HG03280 (cell line): ENCODE data around the gene FEN1.

Experiments
- ATAC-seq: cut with Tn5 transposase; IDR thresholded peaks from one replicate; pipeline ENCODE4 v1.9.1; 2021; ENCODE audit warnings: mild to moderate bottlenecking, moderate library complexity; ENCODE audit not compliant: unreplicated experiment

Gene FEN1

GRCh38 chr11:61756452-61757212 is 36.1 kb upstream of the FEN1 start:
- ATAC-seq = no peak

- ATAC-seq = no peak
These were observed 35.4 kb upstream of the FEN1 start for GRCh38 chr11:61757213-61757862.

DNA sequence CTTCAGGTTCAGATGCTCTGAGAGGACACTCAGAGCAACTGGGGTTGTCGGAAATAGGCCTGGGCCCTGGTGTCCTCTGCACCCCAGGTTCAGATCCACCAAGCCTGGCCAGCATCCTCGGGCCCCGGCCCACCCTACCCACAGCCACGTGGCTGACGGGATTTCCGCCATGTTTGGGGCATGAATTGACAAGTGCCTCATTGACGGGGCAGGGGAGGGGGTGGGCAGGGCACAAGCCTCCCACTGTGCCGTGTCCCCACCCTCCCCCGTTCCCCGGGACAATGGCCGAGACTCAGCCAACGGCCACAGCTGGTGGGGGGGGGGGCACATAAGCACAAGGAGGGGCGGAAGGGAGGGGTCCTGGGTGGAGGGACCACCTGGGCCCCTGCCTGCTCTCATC is 31.8 kb upstream of the FEN1 start:
- ATAC-seq = no peak

DNA sequence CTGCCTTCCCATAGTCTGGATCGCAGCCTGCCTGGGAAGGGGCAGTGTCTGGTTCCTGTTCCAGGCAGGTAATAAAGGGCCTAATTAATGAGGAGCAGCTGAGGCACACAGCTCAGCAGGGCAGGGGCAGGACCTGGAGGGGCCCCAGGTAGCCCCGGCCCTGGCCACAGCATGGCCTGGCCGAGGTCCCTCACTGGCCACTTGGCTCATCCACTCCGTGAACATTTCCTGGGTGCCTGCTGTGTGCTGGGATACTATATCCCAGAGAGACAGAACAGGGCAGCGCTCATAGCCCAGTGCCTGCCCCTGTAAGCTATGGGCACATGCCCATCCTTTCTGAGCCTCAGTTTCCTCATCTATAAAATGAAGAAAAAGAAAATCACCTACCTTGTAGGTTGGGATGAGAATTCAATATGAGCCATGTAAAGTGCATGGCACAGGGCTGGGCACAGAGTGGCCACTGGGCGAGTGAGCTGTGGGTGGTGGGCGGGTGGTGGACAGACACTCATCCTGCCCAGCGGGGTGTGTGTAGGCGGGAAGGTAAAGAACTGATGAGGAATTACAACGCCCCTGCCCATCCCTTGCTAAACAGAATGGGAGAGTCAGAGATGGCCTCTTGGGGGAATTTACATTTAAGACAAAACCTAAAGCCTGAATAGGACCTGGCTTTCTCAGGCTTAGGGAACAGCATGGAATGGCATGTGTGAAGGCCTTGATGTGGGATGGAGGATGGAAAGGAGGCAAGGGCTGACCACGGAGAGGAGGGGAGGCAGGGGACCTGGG is 31.1 kb upstream of the FEN1 start:
- no peak for ATAC-seq

- no peak for ATAC-seq
These were observed 30.5 kb upstream of the FEN1 start for GRCh38 chr11:61762223-61762615.

DNA sequence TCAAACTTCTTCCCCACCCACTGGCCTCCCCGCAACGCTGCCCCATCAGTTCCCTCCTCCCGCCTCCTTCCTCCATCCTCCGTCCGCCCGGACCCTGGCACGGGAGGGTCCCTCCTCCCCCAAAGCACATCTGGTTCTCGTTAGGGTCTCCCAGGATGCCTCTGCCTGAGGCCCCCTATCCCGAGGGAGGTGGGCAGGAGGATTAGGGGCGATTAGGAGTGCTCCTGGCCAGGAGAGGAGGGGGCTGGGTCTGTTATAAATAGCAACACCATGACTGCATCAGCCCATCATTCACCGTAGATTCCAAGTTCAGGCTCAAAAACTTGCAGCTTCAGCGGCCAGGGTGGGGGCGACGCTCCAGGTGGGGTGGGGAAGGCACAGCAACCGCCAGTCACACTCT is 29.9 kb upstream of the FEN1 start:
- ATAC-seq = no peak

DNA sequence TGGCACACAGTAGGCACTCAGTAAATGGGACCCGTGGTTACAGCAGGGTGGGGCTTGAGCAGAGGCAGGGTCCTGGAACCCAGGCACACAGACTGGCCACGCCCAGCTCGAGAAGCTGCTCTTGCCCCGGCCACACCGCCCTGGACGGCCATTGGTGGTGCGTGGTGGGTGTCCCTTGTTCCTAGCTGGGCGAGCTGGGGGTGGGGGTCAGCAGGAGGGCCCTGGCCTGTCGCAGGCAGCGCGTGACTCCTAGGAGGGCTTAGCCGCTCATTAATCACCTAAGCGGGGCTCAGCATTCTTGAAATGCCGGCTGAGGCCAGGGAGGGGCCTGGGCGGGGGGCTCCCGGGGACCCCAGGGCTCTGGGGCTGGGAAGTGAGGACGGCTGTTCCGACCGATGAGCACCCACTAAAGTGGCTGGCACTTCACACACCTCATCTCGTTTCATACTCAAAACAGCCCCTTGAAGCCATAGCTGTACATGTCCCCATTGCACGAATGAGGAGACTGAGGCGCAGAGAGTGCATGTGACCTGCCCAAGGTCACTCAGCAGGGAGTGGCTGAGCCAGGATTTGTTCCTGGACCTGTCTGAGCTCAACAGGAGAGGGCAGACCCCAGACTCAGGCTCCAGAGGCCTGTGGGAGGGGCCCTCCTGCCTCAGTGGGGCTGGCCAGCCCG is 28.6 kb upstream of the FEN1 start:
- no peak for ATAC-seq

GRCh38 chr11:61764606-61765260 is 28.0 kb upstream of the FEN1 start:
- ATAC-seq = no peak

DNA sequence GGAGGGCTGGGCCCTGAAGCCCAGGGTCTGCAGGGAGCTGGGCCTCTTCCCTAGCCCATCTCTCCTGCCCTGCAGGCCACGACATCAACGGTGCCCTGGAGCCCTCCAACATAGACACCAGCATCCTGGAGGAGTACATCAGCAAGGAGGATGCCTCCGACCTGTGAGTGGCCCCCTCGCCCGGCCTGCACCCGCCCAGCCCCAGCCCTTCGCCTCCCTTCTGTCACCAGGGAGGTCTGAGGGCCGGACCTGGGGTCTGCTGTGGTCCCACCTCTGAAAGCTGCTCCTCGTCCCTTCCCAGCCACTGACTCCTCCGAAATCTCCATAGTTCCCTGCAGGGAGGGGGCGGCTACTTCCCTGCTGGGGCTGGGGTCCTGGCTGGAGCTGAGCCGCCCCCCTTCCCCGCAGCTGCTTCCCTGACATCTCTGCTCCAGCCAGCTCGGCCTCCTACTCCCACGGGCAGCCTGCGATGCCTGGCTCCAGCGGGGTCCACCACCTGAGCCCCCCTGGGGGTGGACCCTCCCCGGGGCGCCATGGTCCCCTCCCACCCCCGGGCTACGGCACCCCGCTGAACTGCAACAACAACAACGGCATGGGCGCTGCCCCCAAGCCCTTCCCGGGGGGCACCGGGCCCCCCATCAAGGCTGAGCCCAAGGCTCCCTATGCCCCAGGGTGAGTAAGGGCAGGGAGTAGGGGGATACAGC is 27.0 kb upstream of the FEN1 start:
- no peak for ATAC-seq

DNA sequence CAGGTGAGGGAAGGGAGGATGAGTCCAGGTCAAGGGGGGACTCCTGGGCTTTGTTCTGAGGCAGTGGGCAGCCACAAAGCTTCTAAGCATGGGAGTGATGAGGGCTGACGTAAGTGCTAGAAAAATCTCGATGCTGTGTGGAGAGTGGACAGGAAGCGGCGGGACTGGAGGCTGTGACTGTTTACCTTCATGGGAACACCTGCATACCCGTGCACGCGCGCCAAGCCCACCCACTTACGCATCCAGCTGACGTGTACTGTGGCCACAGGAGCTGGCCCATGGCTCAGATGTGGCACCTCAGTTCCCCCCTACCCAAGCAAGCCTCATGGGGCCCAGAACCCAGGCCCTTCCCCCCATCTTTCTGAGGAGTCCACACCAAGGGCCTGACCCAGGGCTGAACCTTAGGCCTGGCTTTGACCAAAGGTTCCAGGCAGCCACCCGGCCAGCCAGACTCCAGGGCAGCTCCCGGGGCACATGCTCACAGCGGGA is 26.3 kb upstream of the FEN1 start:
- ATAC-seq = no peak

GRCh38 chr11:61768376-61769076 is 24.2 kb upstream of the FEN1 start:
- ATAC-seq = no peak

DNA sequence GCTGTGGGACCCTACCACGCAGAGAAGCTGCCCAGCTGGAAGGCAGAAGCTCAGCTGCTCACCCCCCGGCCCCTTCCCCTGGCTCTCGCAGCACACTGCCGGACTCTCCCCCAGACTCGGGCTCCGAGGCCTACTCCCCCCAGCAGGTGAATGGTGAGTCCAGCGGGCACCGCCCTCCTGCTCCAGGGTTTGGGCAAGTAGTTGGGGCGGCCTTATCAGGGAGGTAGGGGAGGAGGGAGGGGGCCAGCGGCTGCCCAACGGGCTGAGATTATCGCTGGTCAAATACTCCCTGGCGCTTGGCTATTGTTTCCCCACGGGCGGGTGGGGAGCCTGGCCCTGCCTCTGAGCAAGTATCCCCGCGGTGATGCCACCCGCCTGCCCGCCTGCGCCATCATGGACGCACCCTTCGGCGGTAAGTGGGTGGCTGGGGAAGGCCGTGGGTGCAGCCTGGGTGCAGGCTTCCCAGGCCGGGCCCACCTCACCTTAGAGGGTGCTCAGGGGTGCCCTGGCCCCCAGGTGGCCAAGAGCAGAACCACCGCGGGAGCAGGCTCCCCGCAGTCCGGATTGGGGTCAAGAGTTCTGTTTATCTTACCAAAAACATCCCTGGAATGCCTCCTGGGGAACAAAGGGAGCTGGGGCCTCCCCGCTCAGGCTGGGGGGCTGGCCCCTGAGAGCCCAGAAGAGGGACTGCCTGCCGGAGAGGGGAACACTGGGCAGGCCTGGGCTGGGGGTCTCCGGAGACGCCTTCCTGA is 23.4 kb upstream of the FEN1 start:
- ATAC-seq = no peak

- ATAC-seq = no peak
These were observed 22.6 kb upstream of the FEN1 start for GRCh38 chr11:61769946-61770683.

DNA sequence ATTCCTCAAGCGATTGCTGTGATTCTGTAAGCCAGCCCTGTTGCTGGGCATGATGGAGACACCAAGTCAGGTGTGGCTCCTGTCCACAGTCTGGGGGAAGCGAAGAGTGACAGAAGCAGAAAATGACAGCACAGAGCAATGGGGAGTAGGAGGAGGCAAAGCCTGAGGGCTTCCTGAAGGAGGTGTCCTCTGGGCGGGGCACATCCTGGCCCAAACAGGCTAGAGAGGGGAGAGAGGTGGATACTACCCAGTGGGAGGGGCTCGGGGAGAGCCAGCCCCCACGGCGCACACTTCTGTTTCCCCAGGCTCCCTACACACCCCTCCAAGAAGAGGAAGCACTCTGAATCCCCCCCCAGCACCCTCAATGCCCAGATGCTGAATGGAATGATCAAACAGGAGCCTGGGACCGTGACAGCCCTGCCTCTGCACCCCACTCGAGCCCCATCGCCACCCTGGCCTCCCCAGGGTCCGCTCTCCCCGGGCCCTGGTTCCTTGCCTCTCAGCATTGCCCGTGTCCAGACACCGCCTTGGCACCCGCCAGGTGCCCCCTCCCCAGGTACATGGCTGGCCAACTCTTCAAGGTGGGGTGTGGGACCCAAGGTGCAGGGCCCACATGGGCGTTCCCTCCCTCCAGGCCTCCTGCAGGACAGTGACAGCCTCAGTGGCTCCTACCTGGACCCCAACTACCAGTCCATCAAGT is 21.4 kb upstream of the FEN1 start:
- no peak for ATAC-seq

- no peak for ATAC-seq
These were observed 20.7 kb upstream of the FEN1 start for GRCh38 chr11:61771985-61772455.

DNA sequence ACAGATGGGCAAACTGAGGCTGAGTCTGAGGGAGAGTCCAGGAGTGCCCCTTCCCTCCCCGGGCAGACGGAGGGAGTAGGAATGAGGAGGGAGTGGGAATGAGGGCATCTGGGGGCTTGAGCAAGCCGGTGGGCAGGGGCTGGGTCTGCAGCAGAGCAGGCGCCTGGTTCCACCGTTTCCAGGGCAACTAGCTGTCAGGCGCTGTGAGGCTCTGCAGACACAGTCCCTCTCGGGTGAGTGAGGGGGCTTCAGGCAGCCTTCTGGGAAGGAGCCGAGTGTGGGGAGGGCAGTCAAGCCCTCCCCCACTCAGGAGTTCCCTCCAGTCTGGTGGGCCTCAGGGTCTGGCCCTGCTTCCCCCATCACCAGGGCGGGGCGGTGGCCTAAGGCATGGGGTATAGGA is 19.4 kb upstream of the FEN1 start:
- ATAC-seq = no peak

DNA sequence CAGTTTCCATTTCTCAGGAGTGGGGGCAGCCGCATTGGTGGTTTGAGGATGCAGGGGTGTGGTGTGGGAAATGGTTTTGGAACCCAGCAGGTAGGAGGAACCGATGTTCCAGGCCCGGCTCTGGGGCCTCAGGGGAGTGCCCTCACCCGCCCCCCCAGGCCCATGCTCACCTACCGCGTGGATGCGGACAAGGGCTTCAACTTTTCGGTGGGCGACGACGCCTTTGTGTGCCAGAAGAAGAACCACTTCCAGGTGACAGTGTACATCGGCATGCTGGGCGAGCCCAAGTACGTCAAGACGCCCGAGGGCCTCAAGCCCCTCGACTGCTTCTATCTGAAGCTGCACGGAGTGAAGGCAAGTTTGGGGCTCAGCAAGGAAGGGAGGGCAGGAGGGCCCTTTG is 18.9 kb upstream of the FEN1 start:
- ATAC-seq = no peak
